BE2C (cell line): ENCODE results near the gene CEP170B.
"Not testable (repeated sequence)": the region's sequence is repeated elsewhere in the genome, so short reads cannot be mapped to it uniquely, and the experiment has no call there.

Experiments used
- DNase-seq: peaks from one replicate; pipeline ENCODE4 v3.0.0-alpha.2; 2020
- H3K27me3 ChIP-seq: fragments of 250-450 bp; sonication (Bioruptor Pico); 2 replicates; pipeline ENCODE4 v1.5.1; 2020; ENCODE audit warnings: mild to moderate bottlenecking
- H3K36me3 ChIP-seq: fragments of 250-450 bp; sonication (Bioruptor Pico); 2 replicates; pipeline ENCODE4 v1.5.1; 2020; ENCODE audit warnings: mild to moderate bottlenecking
- H3K4me1 ChIP-seq: fragments of 250-450 bp; sonication (Bioruptor Pico); 2 replicates; pipeline ENCODE4 v1.5.1; 2020
- H3K4me3 ChIP-seq: 2 replicates; pipeline ENCODE4 v1.5.1; 2011; ENCODE audit warnings: low read depth, low read length
- H3K9me3 ChIP-seq: fragments of 250-450 bp; sonication (Bioruptor Pico); 2 replicates; pipeline ENCODE4 v1.5.1; 2020
- CTCF ChIP-seq: IDR thresholded peaks from 2 replicates; pipeline ENCODE4 v1.5.1; 2012; ENCODE audit warnings: mild to moderate bottlenecking, low read depth, low read length

The CEP170B gene

GRCh38 chr14:104898195-104898558 lies 33.1 kb downstream of the CEP170B start:
- H3K27me3 ChIP-seq: no peaks in the 10 kb centered on the region
- peaks cover 14% of the 10 kb centered on the region for H3K4me1 ChIP-seq
- H3K9me3 ChIP-seq: no peaks in the 10 kb centered on the region
- no peak overlapping the region for H3K4me3 ChIP-seq
- TF ChIP-seq CTCF: no peak
- H3K36me3 ChIP-seq: no peaks in the 10 kb centered on the region
- no peak for DNase-seq

- H3K36me3 ChIP-seq: no peaks in the 10 kb centered on the region
- no peak for TF ChIP-seq CTCF
- no peaks in the 10 kb centered on the region for H3K9me3 ChIP-seq
- H3K27me3 ChIP-seq: 0 out of 2 replicates have a peak, but pooled peaks cover 3% of the 10 kb centered on the region
- H3K4me1 ChIP-seq: peaks cover 14% of the 10 kb centered on the region
- no peak overlapping the region for H3K4me3 ChIP-seq
- no peak for DNase-seq
Measured at GRCh38 chr14:104898870-104899510, 33.9 kb downstream of the CEP170B start.

- H3K36me3 ChIP-seq: no peaks in the 10 kb centered on the region
- peaks cover 9% of the 10 kb centered on the region for H3K27me3 ChIP-seq
- no peak overlapping the region for H3K4me3 ChIP-seq
- no peak for DNase-seq
- H3K4me1 ChIP-seq: peaks cover 14% of the 10 kb centered on the region
- TF ChIP-seq CTCF: no peak
- no peaks in the 10 kb centered on the region for H3K9me3 ChIP-seq
Measured at GRCh38 chr14:104899781-104900180, 34.7 kb downstream of the CEP170B start.

GRCh38 chr14:104900639-104901512 lies 35.8 kb downstream of the CEP170B start:
- peaks cover 11% of the 10 kb centered on the region for H3K27me3 ChIP-seq
- TF ChIP-seq CTCF: no peak
- DNase-seq: no peak
- H3K9me3 ChIP-seq: no peaks in the 10 kb centered on the region
- peaks cover 6% of the 10 kb centered on the region for H3K4me1 ChIP-seq
- H3K4me3 ChIP-seq: no peak overlapping the region
- no peaks in the 10 kb centered on the region for H3K36me3 ChIP-seq

GRCh38 chr14:104903990-104904389 lies 38.9 kb downstream of the CEP170B start:
- Histone ChIP-seq H3K4me1 (no peaks in the 10 kb centered on the region), H3K4me3 (no peak overlapping the region), H3K9me3 (no peaks in the 10 kb centered on the region), H3K36me3 (no peaks in the 10 kb centered on the region), H3K27me3 (peaks cover 24% of the 10 kb centered on the region)
- no peak for DNase-seq
- TF ChIP-seq CTCF: no peak

GRCh38 chr14:104904650-104905578 lies 39.8 kb downstream of the CEP170B start:
- not testable (repeated sequence) for DNase-seq, H3K36me3 ChIP-seq, H3K4me3 ChIP-seq, H3K9me3 ChIP-seq, H3K4me1 ChIP-seq
- peaks cover 24% of the 10 kb centered on the region for H3K27me3 ChIP-seq

GRCh38 chr14:104905579-104905933 lies 40.5 kb downstream of the CEP170B start:
- H3K4me3 ChIP-seq, DNase-seq, H3K4me1 ChIP-seq, H3K36me3 ChIP-seq, H3K9me3 ChIP-seq: not testable (repeated sequence)
- peaks cover 24% of the 10 kb centered on the region for H3K27me3 ChIP-seq
